HL-60 (cell line): Measurements from ENCODE around the gene SATB2.

Source experiments
- DNase-seq, 2 experiments: peaks; one replicate each; pipeline ENCODE4 v3.0.0-alpha.2; 2010 to 2020; ENCODE audit warnings: low read depth in 1 of 2, low spot score in 1 of 2
- H3K27ac ChIP-seq: fragments of 250-450 bp; sonication (Bioruptor Pico); replicated peaks from 2 replicates; pipeline ENCODE4 v1.5.1; 2020; ENCODE audit warnings: mild to moderate bottlenecking, moderate library complexity
- H3K27me3 ChIP-seq: fragments of 250-450 bp; sonication (Bioruptor Pico); 2 replicates; pipeline ENCODE4 v1.5.1; 2021; ENCODE audit warnings: mild to moderate bottlenecking, moderate library complexity; ENCODE audit not compliant: insufficient read depth, poor library complexity, severe bottlenecking
- H3K4me3 ChIP-seq: replicated peaks from 2 replicates; pipeline ENCODE4 v1.5.1; 2011; ENCODE audit warnings: mild to moderate bottlenecking, control low read depth, low read length; ENCODE audit not compliant: insufficient read depth
- GABPA ChIP-seq: IDR thresholded peaks from 2 replicates; pipeline ENCODE4 v1.6.1; 2012; ENCODE audit warnings: low read depth
- POLR2AphosphoS5 ChIP-seq: IDR thresholded peaks from 2 replicates; pipeline ENCODE4 v1.6.1; 2012; ENCODE audit warnings: low read depth
- SPI1 ChIP-seq: IDR thresholded peaks from 2 replicates; pipeline ENCODE4 v1.6.1; 2012; ENCODE audit warnings: low read depth, mild to moderate bottlenecking, borderline replicate concordance
- long read RNA-seq: library from polyadenylated mRNA; unstranded; transcript quantifications from one replicate; pipeline ENCODE4 v2.0.0, GENCODE V29; 2020
- TF ChIP-seq, protein P1 (sequence below): IDR thresholded peaks from one replicate; pipeline ENCODE4 v1.5.1; 2011; ENCODE audit warnings: low read length, control low read depth, inconsistent platforms; ENCODE audit not compliant: insufficient read depth
- TF ChIP-seq, protein P2 (sequence below): IDR thresholded peaks from 2 replicates; pipeline ENCODE4 v1.6.1; 2012; ENCODE audit warnings: low read depth; ENCODE audit not compliant: insufficient replicate concordance

SATB2 gene
- long read RNA-seq, full-length matches to known transcripts = 4 of 22 reads
- long read RNA-seq, partial matches to known transcripts = 11 of 22 reads
- long read RNA-seq, other reads (novel, unspliced or antisense) = 7 of 22 reads

DNA sequence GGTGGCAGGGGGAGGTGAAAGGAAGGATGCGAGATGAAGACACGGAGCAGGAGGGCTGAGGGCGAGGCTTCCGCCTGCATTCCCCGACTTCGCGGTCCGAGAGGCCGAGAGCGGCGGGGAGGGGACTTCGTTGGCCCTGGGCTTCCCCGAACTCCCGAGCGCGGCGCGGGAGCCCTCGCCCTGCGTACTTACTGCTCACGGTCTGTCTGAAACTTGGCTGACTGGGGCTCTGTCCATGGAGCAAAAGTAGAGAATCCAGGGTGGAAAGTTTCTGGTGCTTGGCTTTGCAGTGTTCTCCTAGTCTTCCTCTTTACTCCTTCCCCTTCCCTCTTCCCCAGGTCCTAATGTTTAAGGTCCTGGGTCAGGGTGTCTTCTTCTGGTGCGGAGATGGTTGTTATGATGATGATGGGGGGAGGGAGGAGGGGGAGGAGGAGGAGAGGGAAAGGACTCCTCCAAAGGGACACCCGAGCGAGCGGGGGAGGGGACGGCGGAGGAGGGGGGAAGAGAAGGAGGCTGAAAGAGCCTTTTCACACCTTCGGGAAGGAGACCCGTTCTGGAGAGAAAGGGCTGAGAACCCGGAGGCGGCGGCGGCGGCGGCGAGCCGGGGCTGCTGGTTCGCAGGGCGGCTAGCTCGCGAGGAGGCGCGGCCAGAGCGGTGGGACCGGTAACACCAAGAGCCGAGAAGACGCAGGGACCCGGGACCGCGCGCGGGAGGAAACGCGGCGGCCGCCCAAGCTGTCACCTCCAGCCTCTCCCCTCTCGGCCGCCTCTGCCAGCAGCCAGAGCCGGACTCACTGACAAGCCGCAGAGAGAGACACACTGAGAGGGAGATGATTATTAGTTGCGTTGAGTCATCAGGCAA is at the start of gene SATB2:
TSS of gene SATB2 (minus strand) at position 793 of the 862 bp plus-strand sequence. CDS start 1,902 bp downstream, outside the sequence.
- Histone ChIP-seq H3K4me3 (peak within 1 kb of the TSS; percentile 73), H3K27ac (peak within 1 kb of the TSS; percentile 99), H3K27me3 (no peaks in the 10 kb centered on the region)
- peak; percentile 41 to 60 for DNase-seq
- TF ChIP-seq GABPA = no peak
- TF ChIP-seq SPI1 = no peak
- TF ChIP-seq, protein P1, sequence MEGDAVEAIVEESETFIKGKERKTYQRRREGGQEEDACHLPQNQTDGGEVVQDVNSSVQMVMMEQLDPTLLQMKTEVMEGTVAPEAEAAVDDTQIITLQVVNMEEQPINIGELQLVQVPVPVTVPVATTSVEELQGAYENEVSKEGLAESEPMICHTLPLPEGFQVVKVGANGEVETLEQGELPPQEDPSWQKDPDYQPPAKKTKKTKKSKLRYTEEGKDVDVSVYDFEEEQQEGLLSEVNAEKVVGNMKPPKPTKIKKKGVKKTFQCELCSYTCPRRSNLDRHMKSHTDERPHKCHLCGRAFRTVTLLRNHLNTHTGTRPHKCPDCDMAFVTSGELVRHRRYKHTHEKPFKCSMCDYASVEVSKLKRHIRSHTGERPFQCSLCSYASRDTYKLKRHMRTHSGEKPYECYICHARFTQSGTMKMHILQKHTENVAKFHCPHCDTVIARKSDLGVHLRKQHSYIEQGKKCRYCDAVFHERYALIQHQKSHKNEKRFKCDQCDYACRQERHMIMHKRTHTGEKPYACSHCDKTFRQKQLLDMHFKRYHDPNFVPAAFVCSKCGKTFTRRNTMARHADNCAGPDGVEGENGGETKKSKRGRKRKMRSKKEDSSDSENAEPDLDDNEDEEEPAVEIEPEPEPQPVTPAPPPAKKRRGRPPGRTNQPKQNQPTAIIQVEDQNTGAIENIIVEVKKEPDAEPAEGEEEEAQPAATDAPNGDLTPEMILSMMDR = no peak
- TF ChIP-seq POLR2AphosphoS5 = no peak
- TF ChIP-seq, protein P2, sequence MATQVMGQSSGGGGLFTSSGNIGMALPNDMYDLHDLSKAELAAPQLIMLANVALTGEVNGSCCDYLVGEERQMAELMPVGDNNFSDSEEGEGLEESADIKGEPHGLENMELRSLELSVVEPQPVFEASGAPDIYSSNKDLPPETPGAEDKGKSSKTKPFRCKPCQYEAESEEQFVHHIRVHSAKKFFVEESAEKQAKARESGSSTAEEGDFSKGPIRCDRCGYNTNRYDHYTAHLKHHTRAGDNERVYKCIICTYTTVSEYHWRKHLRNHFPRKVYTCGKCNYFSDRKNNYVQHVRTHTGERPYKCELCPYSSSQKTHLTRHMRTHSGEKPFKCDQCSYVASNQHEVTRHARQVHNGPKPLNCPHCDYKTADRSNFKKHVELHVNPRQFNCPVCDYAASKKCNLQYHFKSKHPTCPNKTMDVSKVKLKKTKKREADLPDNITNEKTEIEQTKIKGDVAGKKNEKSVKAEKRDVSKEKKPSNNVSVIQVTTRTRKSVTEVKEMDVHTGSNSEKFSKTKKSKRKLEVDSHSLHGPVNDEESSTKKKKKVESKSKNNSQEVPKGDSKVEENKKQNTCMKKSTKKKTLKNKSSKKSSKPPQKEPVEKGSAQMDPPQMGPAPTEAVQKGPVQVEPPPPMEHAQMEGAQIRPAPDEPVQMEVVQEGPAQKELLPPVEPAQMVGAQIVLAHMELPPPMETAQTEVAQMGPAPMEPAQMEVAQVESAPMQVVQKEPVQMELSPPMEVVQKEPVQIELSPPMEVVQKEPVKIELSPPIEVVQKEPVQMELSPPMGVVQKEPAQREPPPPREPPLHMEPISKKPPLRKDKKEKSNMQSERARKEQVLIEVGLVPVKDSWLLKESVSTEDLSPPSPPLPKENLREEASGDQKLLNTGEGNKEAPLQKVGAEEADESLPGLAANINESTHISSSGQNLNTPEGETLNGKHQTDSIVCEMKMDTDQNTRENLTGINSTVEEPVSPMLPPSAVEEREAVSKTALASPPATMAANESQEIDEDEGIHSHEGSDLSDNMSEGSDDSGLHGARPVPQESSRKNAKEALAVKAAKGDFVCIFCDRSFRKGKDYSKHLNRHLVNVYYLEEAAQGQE = no peak

DNA sequence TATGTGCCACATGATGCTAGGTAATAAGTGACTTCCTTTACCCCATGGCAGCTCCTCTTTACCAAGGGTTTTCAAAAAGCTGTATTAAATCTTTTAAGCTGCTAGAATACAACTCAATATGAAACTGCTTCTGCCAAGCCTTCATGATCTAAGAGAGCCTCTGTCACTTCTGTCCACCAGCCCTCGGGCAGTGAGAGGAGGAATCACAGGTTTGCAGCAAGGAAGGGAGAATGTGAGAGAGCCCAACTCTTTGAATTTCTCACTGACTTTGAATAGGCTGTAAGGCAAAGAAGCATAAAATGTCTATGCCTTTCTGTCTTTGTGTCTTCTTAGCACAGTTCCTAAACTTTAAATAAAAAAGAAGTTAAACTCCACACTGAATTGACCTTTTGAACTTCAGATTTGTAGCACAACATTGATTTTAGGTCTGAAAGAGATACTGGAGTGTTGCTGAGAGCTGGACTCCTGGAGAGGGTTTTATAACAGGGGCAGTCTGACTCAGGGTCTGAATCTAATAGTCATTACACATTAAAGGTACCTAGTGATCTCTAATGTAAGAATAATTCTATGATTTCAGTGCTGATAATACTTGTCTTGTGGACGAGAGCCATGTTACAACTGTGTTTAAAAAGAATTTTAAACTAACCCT is 48.1 kb upstream of the SATB2 start:
- TF ChIP-seq, protein P2 = no peak
- TF ChIP-seq, protein P1 = no peak
- no peak for TF ChIP-seq SPI1
- TF ChIP-seq POLR2AphosphoS5 = no peak
- TF ChIP-seq GABPA = no peak
- no peak overlapping the region for H3K27ac ChIP-seq
- DNase-seq = no peak

DNA sequence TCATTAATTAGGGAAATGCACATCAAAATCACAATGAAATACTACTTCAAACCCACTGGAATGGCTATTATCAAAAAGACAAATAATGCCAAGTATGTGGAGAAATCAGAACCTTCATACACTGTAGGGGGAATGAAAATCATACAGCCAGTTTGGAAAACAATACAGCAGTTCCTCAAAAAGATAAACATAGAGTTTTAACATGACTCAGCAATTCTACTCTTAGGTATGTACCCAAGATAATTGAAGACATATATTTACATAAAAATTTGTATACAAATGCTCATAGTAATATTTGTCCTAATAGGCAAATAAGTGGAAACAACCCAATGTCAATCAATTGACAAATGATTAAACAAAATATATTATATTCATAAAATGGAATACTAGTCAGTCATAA is 45.4 kb upstream of the SATB2 start:
- H3K4me3 ChIP-seq = no peak overlapping the region
- TF ChIP-seq, protein P2 = no peak
- no peak for TF ChIP-seq SPI1
- TF ChIP-seq GABPA = no peak
- no peak for TF ChIP-seq POLR2AphosphoS5
- TF ChIP-seq, protein P1 = no peak
- H3K27me3 ChIP-seq = peaks cover 4% of the 10 kb centered on the region
- no peak for DNase-seq
- H3K27ac ChIP-seq = no peak overlapping the region

More for the DNA sequence above, 48.1 kb upstream of the SATB2 start:
- H3K4me3 ChIP-seq = no peak overlapping the region
- H3K27me3 ChIP-seq = peaks cover 3% of the 10 kb centered on the region
